ENCODE data around the gene ADCY10. TPM values are rescaled to one million over a fixed set of nuclear protein-coding genes. Genes with fewer than 3 reads are reported as not detected.

The ADCY10 gene
- total and polyA plus RNA-seq, 2 of the 8 experiments (the other 6 are each of a cell fraction or from before 2014, with no cell fraction given) = 0.02 TPM; not detected in 1

- TF ChIP-seq JUND (IDR thresholded peaks at IDR 0.05; ENCODE audit: low read length) (no peak), PHF8 (conservative IDR thresholded peaks at IDR 0.05; ENCODE audit: low read depth, low read length) (no peak), CTCF (IDR thresholded peaks at IDR 0.05; ENCODE audit: control extremely low read depth in 1 of 3, insufficient read depth in 1 of 3, low read depth in 1 of 3, low read length in 3 of 3) (no peak)
Measured at GRCh38 chr1:167876597-167877175, 37.2 kb downstream of the ADCY10 start (continued).
